Tibial nerve (tissue), 4 donors: Measurements from ENCODE around the gene AXDND1. TPM values are rescaled to one million over a fixed set of nuclear protein-coding genes. Genes with fewer than 3 reads are reported as not detected.
"Not testable (repeated sequence)": the region's sequence is repeated elsewhere in the genome, so short reads cannot be mapped to it uniquely, and the experiment has no call there.

Source experiments
- DNase-seq, 2 donors: peaks; one replicate each; pipeline ENCODE4 v3.0.0-alpha.2; 2019; ENCODE audit warnings: low spot score in 2 of 2
- H3K27ac ChIP-seq, 4 donors: fragments of 200-600 bp; sonication (generic) in 3 of 4; one replicate each; pipeline ENCODE4 v1.5.1; 2017 to 2019; ENCODE audit warnings: mild to moderate bottlenecking in 1 of 4
- H3K27me3 ChIP-seq, 2 donors: fragments of 200-600 bp; sonication (generic) in 1 of 2; one replicate each; pipeline versions ENCODE4 v1.5.1 to v1.6.0; 2017 to 2019
- H3K36me3 ChIP-seq, 3 donors: fragments of 200-600 bp; sonication (generic); one replicate each; pipeline ENCODE4 v1.5.1; 2018 to 2019
- H3K4me1 ChIP-seq, 4 donors: fragments of 200-600 bp; sonication (generic) in 3 of 4; one replicate each; pipeline ENCODE4 v1.5.1; 2017 to 2019
- H3K4me3 ChIP-seq, 4 donors: fragments of 200-600 bp; sonication (generic) in 3 of 4; one replicate each; pipeline ENCODE4 v1.5.1; 2017 to 2019; ENCODE audit warnings: mild to moderate bottlenecking in 1 of 4, moderate library complexity in 1 of 4
- H3K9me3 ChIP-seq, 4 donors: fragments of 200-600 bp; sonication (generic) in 3 of 4; one replicate each; pipeline ENCODE4 v1.5.1; 2017 to 2019
- CTCF ChIP-seq, 5 experiments: fragments of 200-600 bp in 3 of 5; fragments of 450-650 bp in 2 of 5; sonication (generic) in 3 of 5; IDR thresholded peaks; one replicate each; pipeline ENCODE4 v1.5.1; 2016 to 2019; ENCODE audit warnings: antibody characterized with exemption in 5 of 5, mild to moderate bottlenecking in 3 of 5, moderate library complexity in 2 of 5
- EP300 ChIP-seq, 2 donors: sonication (generic); formaldehyde crosslinking; IDR thresholded peaks; one replicate each; pipeline ENCODE4 v1.6.1; 2017; ENCODE audit warnings: antibody characterized with exemption in 2 of 2, mild to moderate bottlenecking in 1 of 2
- POLR2A ChIP-seq, 2 donors: fragments of 450-650 bp; IDR thresholded peaks; one replicate each; pipeline ENCODE4 v1.6.1; 2017; ENCODE audit warnings: antibody characterized with exemption in 2 of 2, mild to moderate bottlenecking in 2 of 2, moderate library complexity in 2 of 2
- WGBS, 2 donors: methylation state at CpG; one replicate each; pipeline ENCODE4 v1.1.5; 2018; 5-methylcytosine and 5-hydroxymethylcytosine counted together
- total RNA-seq, 4 donors: library from RNA; depleted of rRNA; stranded (reverse); fragments of >200 nt; gene quantifications; one replicate each; pipeline ENCODE4 v1.1.0, GENCODE V29; 2016

The AXDND1 gene
- total RNA-seq, 4 donors from 2014 or later = 0.22 to 1.7 (median 0.30) TPM; not detected in 1

- no peak overlapping the region for H3K4me3 ChIP-seq
- no peak overlapping the region for H3K27ac ChIP-seq
- no peaks in the 10 kb centered on the region for H3K4me1 ChIP-seq
- TF ChIP-seq CTCF (IDR thresholded peaks at IDR 0.05) (no peak), EP300 (IDR thresholded peaks at IDR 0.05) (no peak), POLR2A (IDR thresholded peaks at IDR 0.05) (no peak)
- no peaks in the 10 kb centered on the region for H3K36me3 ChIP-seq
- no peak for DNase-seq
- H3K27me3 ChIP-seq = no peaks in the 10 kb centered on the region
- H3K9me3 ChIP-seq = no peaks in the 10 kb centered on the region
Observed at GRCh38 chr1:179445593-179445992, 79.8 kb downstream of the AXDND1 start.

- no peak for DNase-seq
- H3K4me1 ChIP-seq = no peaks in the 10 kb centered on the region
- no peaks in the 10 kb centered on the region for H3K27me3 ChIP-seq
- WGBS, 2 donors = 80 to 82% methylated on average over 3 of the region's 3 CpGs
- no peak for TF ChIP-seq EP300 (IDR thresholded peaks at IDR 0.05)
- no peak for TF ChIP-seq POLR2A (IDR thresholded peaks at IDR 0.05)
- TF ChIP-seq CTCF (IDR thresholded peaks at IDR 0.05) = no peak
- H3K4me3 ChIP-seq = no peak overlapping the region
- peaks cover 0 to 6% (median 0%) of the 10 kb centered on the region in 4 donors for H3K9me3 ChIP-seq
- H3K36me3 ChIP-seq = no peaks in the 10 kb centered on the region
- H3K27ac ChIP-seq = no peak overlapping the region
Observed at GRCh38 chr1:179447489-179447888, 81.7 kb downstream of the AXDND1 start.

GRCh38 chr1:179448437-179449149 is 82.8 kb downstream of the AXDND1 start:
- 69 to 78% methylated on average over 14 of the region's 14 CpGs for WGBS, 2 donors
- Histone ChIP-seq H3K9me3 (peaks cover 0 to 6% (median 0%) of the 10 kb centered on the region in 4 donors), H3K27ac (no peak overlapping the region), H3K27me3 (no peaks in the 10 kb centered on the region), H3K4me3 (no peak overlapping the region), H3K36me3 (no peaks in the 10 kb centered on the region), H3K4me1 (no peaks in the 10 kb centered on the region)
- DNase-seq = no peak
- TF ChIP-seq CTCF (IDR thresholded peaks at IDR 0.05) (no peak), POLR2A (IDR thresholded peaks at IDR 0.05) (no peak), EP300 (IDR thresholded peaks at IDR 0.05) (no peak)

- not testable (repeated sequence) for H3K27ac ChIP-seq, DNase-seq, H3K27me3 ChIP-seq, H3K4me3 ChIP-seq, H3K36me3 ChIP-seq, H3K9me3 ChIP-seq, H3K4me1 ChIP-seq
- 86 to 94% methylated on average over 2 of the region's 2 CpGs for WGBS, 2 donors
Observed at GRCh38 chr1:179459606-179460206, 93.9 kb downstream of the AXDND1 start.

GRCh38 chr1:179465661-179466060 is 99.9 kb downstream of the AXDND1 start:
- not testable (repeated sequence) for H3K4me1 ChIP-seq, H3K4me3 ChIP-seq, H3K27me3 ChIP-seq, H3K36me3 ChIP-seq, H3K27ac ChIP-seq, DNase-seq
- peaks cover 0 to 17% (median 0%) of the 10 kb centered on the region in 4 donors for H3K9me3 ChIP-seq
- 93% methylated on average over 11 of the region's 11 CpGs for WGBS, 2 donors

GRCh38 chr1:179474713-179475112 is 108.9 kb downstream of the AXDND1 start:
- H3K27me3 ChIP-seq = no peaks in the 10 kb centered on the region
- peaks cover 0 to 62% (median 8%) of the 10 kb centered on the region in 4 donors for H3K9me3 ChIP-seq
- H3K27ac ChIP-seq = no peak overlapping the region
- H3K36me3 ChIP-seq = no peaks in the 10 kb centered on the region
- WGBS, 2 donors = 72 to 79% methylated on average over 3 of the region's 3 CpGs
- H3K4me3 ChIP-seq = no peak overlapping the region
- no peak for DNase-seq
- TF ChIP-seq CTCF (IDR thresholded peaks at IDR 0.05) = no peak
- TF ChIP-seq EP300 (IDR thresholded peaks at IDR 0.05) = no peak
- TF ChIP-seq POLR2A (IDR thresholded peaks at IDR 0.05) = no peak
- no peaks in the 10 kb centered on the region for H3K4me1 ChIP-seq
